Endothelial cell of umbilical vein (primary cell): Measurements from ENCODE around the gene EGLN1. TPM values are rescaled to one million over a fixed set of nuclear protein-coding genes. Genes with fewer than 3 reads are reported as not detected.

ENCODE experiments used
- BruUV-seq: library from RNA; stranded (reverse); fragments of 400-500 nt; replicated peaks from 2 replicates; lab custom pipeline; 2021; lab: Mats Ljungman, UMichigan
- CTCF ChIA-PET: fragments of 300-600, 350-600 bp; sonication (Branson Sonifier 250); formaldehyde crosslinking; loops from one replicate; lab custom pipeline; 2021; ENCODE audit warnings: antibody characterized with exemption, inconsistent platforms; lab: Charles Lee
- POLR2A ChIA-PET: fragments of 300-600, 350-600 bp; sonication (Branson Sonifier 250); formaldehyde crosslinking; loops from one replicate; lab custom pipeline; 2021; ENCODE audit warnings: antibody characterized with exemption, inconsistent platforms; lab: Charles Lee
- DNase-seq: peaks from one replicate; pipeline ENCODE4 v3.0.0-alpha.2; 2011; ENCODE audit warnings: low read depth, low spot score
- FAIRE-seq: peaks from 2 replicates; lab custom pipeline; 2011; peaks lifted over from hg19 to GRCh38; lab: Jason Lieb, UNC
- H2AFZ ChIP-seq: 2 replicates; pipeline ENCODE4 v1.6.0; 2012; ENCODE audit warnings: low read depth, low read length, control low read depth, inconsistent platforms
- H3K27ac ChIP-seq: 2 replicates; pipeline ENCODE4 v1.5.1; 2011; ENCODE audit warnings: low read depth, mild to moderate bottlenecking, control low read depth, low read length, moderate library complexity; ENCODE audit not compliant: insufficient read depth
- H3K27me3 ChIP-seq, 2 experiments: 2 replicates each; pipeline versions ENCODE4 v1.6.0 to v1.6.1; 2011; ENCODE audit warnings: low read length in 2 of 2, mixed read lengths in 1 of 2; ENCODE audit not compliant: control insufficient read depth in 2 of 2, insufficient read depth in 2 of 2
- H3K36me3 ChIP-seq, 2 experiments: 2 replicates in 1 of 2; 3 replicates in 1 of 2; pipeline ENCODE4 v1.5.1; 2011; ENCODE audit warnings: low read length in 2 of 2, mild to moderate bottlenecking in 1 of 2, moderate library complexity in 1 of 2; ENCODE audit not compliant: control insufficient read depth in 2 of 2, insufficient read depth in 2 of 2; ENCODE audit errors: extremely low read depth in 1 of 2
- H3K4me1 ChIP-seq: 3 replicates; pipeline ENCODE4 v1.5.1; 2011; ENCODE audit warnings: mild to moderate bottlenecking, low read length; ENCODE audit not compliant: control insufficient read depth, insufficient read depth; ENCODE audit errors: extremely low read depth
- H3K4me2 ChIP-seq: 2 replicates; pipeline ENCODE4 v1.6.1; 2011; ENCODE audit warnings: low read length, control low read depth, mixed read lengths; ENCODE audit not compliant: insufficient read depth
- H3K4me3 ChIP-seq, 3 experiments: fragments of 200-600 bp in 1 of 3; sonication (generic), shearing (Covaris generic) in 1 of 3; replicated peaks in 1 of 3; 2 replicates each; pipeline ENCODE4 v1.5.1; 2011 to 2016; ENCODE audit warnings: control low read depth in 3 of 3, low read length in 3 of 3, mild to moderate bottlenecking in 2 of 3, inconsistent platforms in 1 of 3, low read depth in 1 of 3, moderate library complexity in 1 of 3; ENCODE audit not compliant: insufficient read depth in 1 of 3
- H3K79me2 ChIP-seq: 2 replicates; pipeline ENCODE4 v1.6.0; 2012; ENCODE audit warnings: low read length, inconsistent platforms; ENCODE audit not compliant: control insufficient read depth, insufficient read depth
- H3K9ac ChIP-seq: replicated peaks from 2 replicates; pipeline ENCODE3; 2011; ENCODE audit warnings: low read length, control low read depth; ENCODE audit not compliant: insufficient read depth; ENCODE audit errors: extremely low read depth
- H3K9me1 ChIP-seq: replicated peaks from 3 replicates; pipeline ENCODE4 v1.6.0; 2011; ENCODE audit warnings: mild to moderate bottlenecking, low read length; ENCODE audit not compliant: control insufficient read depth, insufficient read depth; ENCODE audit errors: extremely low read depth
- H3K9me3 ChIP-seq: replicated peaks from 2 replicates; pipeline ENCODE4 v1.5.1; 2012; ENCODE audit warnings: low read length, inconsistent platforms; ENCODE audit not compliant: control insufficient read depth, insufficient read depth
- H4K20me1 ChIP-seq: replicated peaks from 2 replicates; pipeline ENCODE3; 2011; ENCODE audit warnings: mild to moderate bottlenecking, low read length; ENCODE audit not compliant: control insufficient read depth, insufficient read depth; ENCODE audit errors: extremely low read depth
- EZH2 ChIP-seq: IDR thresholded peaks from 2 replicates; pipeline ENCODE4 v1.6.1; 2012; ENCODE audit warnings: borderline replicate concordance, low read depth, mild to moderate bottlenecking, moderate library complexity, low read length, inconsistent platforms; ENCODE audit not compliant: severe bottlenecking
- FOS ChIP-seq: IDR thresholded peaks from 2 replicates; pipeline ENCODE4 v1.6.1; 2011; ENCODE audit warnings: mild to moderate bottlenecking, low read length, moderate library complexity, borderline replicate concordance; ENCODE audit not compliant: insufficient read depth
- JUN ChIP-seq: IDR thresholded peaks from 2 replicates; pipeline ENCODE4 v1.6.1; 2011; ENCODE audit warnings: borderline replicate concordance, low read depth; ENCODE audit not compliant: insufficient read length, insufficient read depth
- MYC ChIP-seq: IDR thresholded peaks from one replicate; pipeline ENCODE4 v1.6.1; 2011; ENCODE audit warnings: mild to moderate bottlenecking, low read depth, low read length
- POLR2A ChIP-seq: IDR thresholded peaks from 2 replicates; pipeline ENCODE4 v1.6.1; 2012; ENCODE audit warnings: low read depth, mild to moderate bottlenecking, control low read depth, low read length
- POLR2AphosphoS5 ChIP-seq: IDR thresholded peaks from 2 replicates; pipeline ENCODE4 v1.6.1; 2012; ENCODE audit warnings: low read depth, mild to moderate bottlenecking, control low read depth, low read length, moderate library complexity; ENCODE audit not compliant: insufficient read depth
- dilution Hi-C: fragments of 300-500 bp; cut with MboI; formaldehyde crosslinking; loops from one replicate; pipeline ENCODE4 v1.15.0; 2019; ENCODE audit warnings: low sequenced_read_pairs; ENCODE audit not compliant: extremely low pct_ligation_motif_present
- intact Hi-C: fragments of 100-400 bp; cut with micrococcal nuclease; formaldehyde crosslinking; loops from one replicate; pipeline ENCODE4 v1.10.0; 2022
- polyA plus RNA-seq, 4 experiments: library from polyadenylated mRNA; depleted of rRNA in 3 of 4; stranded (reverse) in 3 of 4; unstranded in 1 of 4; fragments of >200 nt; gene quantifications; 2 replicates each; pipeline versions ENCODE4 v1.2.1 to v1.2.3, GENCODE V29; 2011 to 2012; ENCODE audit warnings: missing spikeins in 1 of 4
- total RNA-seq: library from RNA; stranded (reverse); gene quantifications from 2 replicates; pipeline ENCODE4 v1.2.3, GENCODE V29; 2021
- TF ChIP-seq, protein P1 (sequence below), 2 donors: IDR thresholded peaks; 1 replicate in 1 of 2; 2 replicates in 1 of 2; pipeline ENCODE4 v1.5.1; 2011; ENCODE audit warnings: low read length in 2 of 2, mild to moderate bottlenecking in 2 of 2, moderate library complexity in 2 of 2, control low read depth in 1 of 2, inconsistent platforms in 1 of 2, low read depth in 1 of 2; ENCODE audit not compliant: insufficient read depth in 1 of 2; ENCODE audit errors: extremely low read depth in 1 of 2

Gene EGLN1
- total and polyA plus RNA-seq, 2 donors (not counting 3 experiments of a cell fraction or from before 2014, with no cell fraction given): 13.7 to 38.1 TPM

DNA sequence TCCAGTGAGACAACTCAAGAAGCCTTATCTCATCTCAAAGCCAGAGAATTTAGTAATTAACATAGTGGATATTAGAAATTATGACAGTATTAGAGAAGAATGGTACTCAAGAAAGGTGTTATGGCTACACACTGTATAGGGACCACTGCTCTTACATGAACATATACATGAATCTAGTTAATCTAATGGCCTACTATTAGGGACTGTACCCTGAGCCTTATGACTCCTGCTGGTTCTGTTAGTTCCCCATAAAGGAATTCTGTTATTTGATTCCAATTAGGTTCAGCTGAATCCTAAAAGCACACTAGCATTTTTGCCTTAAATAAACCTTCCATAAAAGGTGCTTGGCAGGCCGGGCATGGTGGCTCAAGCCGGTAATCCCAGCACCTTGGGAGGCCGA lies 39.7 kb downstream of the EGLN1 start:
- POLR2A ChIA-PET: interaction anchor here (0.7 kb wide), 1 partner anchor 13 kb away, joined by 5 read pairs; no protein-coding TSS in a partner anchor
- FAIRE-seq (no peak), DNase-seq (no peak)
- Histone ChIP-seq H3K9me1 (no peaks in the 10 kb centered on the region), H3K4me2 (no peak overlapping the region), H3K9me3 (no peaks in the 10 kb centered on the region), H3K36me3 (no peaks in the 10 kb centered on the region), H3K9ac (no peak overlapping the region), H3K4me1 (peaks cover 9% of the 10 kb centered on the region), H3K27ac (no peak overlapping the region), H3K4me3 (no peak overlapping the region), H2AFZ (no peak overlapping the region), H3K27me3 (no peaks in the 10 kb centered on the region), H3K79me2 (peaks cover 70% of the 10 kb centered on the region), H4K20me1 (no peaks in the 10 kb centered on the region)
- dilution Hi-C loops (no loop called here), intact Hi-C loops (no loop called here)
- TF ChIP-seq JUN (no peak), EZH2 (no peak), POLR2A (no peak), POLR2AphosphoS5 (no peak), FOS (no peak), MYC (no peak)
- TF ChIP-seq, protein P1, sequence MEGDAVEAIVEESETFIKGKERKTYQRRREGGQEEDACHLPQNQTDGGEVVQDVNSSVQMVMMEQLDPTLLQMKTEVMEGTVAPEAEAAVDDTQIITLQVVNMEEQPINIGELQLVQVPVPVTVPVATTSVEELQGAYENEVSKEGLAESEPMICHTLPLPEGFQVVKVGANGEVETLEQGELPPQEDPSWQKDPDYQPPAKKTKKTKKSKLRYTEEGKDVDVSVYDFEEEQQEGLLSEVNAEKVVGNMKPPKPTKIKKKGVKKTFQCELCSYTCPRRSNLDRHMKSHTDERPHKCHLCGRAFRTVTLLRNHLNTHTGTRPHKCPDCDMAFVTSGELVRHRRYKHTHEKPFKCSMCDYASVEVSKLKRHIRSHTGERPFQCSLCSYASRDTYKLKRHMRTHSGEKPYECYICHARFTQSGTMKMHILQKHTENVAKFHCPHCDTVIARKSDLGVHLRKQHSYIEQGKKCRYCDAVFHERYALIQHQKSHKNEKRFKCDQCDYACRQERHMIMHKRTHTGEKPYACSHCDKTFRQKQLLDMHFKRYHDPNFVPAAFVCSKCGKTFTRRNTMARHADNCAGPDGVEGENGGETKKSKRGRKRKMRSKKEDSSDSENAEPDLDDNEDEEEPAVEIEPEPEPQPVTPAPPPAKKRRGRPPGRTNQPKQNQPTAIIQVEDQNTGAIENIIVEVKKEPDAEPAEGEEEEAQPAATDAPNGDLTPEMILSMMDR (IDR thresholded peaks at IDR 0.05; ENCODE audit: extremely low read depth in 1 of 2, insufficient read depth in 1 of 2, low read depth in 1 of 2, low read length in 2 of 2): no peak
- CTCF ChIA-PET: no interaction called here
- BruUV-seq: no TSS peak

DNA sequence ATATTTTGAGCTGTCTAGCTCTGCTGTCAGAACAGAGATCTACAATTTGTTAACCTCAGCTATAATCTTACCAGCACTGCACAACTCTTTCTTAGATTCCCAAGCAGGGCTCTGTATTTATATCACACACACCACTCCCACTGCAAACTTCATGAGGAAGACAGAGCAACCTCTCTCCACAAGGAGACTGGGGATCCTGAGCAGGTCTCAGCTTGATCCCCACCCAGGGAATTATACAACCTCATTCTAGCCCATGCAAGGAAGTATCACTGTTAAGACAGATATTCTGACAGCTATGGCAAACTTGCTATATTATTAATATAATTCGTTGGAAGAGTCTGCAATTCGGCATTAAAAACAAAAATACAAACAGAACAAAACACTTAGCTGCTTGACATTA lies 40.4 kb downstream of the EGLN1 start:
- H3K4me1 ChIP-seq: peaks cover 14% of the 10 kb centered on the region
- no peaks in the 10 kb centered on the region for H3K27me3 ChIP-seq
- H3K4me2 ChIP-seq: no peak overlapping the region
- peaks cover 72% of the 10 kb centered on the region for H3K79me2 ChIP-seq
- no peak overlapping the region for H3K4me3 ChIP-seq
- H3K9ac ChIP-seq: no peak overlapping the region
- no peak for TF ChIP-seq POLR2A
- H3K9me3 ChIP-seq: no peaks in the 10 kb centered on the region
- H2AFZ ChIP-seq: no peak overlapping the region
- H3K27ac ChIP-seq: no peak overlapping the region
- dilution Hi-C loops (no loop called here), intact Hi-C loops (no loop called here)
- DNase-seq (no peak), FAIRE-seq (no peak)
- ChIA-PET CTCF (interaction anchor here (2.1 kb wide), 1 partner anchor 13 kb away, joined by 5 read pairs; no protein-coding TSS in a partner anchor), POLR2A (no interaction called here)
- H3K36me3 ChIP-seq: no peaks in the 10 kb centered on the region
- BruUV-seq: no TSS peak
- H4K20me1 ChIP-seq: no peaks in the 10 kb centered on the region
- no peaks in the 10 kb centered on the region for H3K9me1 ChIP-seq
